GM12878 (cell line): ENCODE results near the gene HOXC12. TPM values are rescaled to one million over a fixed set of nuclear protein-coding genes. Genes with fewer than 3 reads are reported as not detected.

Experiments
- ATAC-seq: fragments of 200-7000 bp; cut with Tn5 transposase; 3 replicates; pipeline ENCODE4 v1.9.1; 2020; ENCODE audit warnings: mild to moderate bottlenecking, moderate library complexity
- BruUV-seq: library from RNA; stranded (reverse); fragments of 400-500 nt; replicated peaks from 2 replicates; lab custom pipeline; 2021; lab: Mats Ljungman, UMichigan
- CTCF ChIA-PET: fragments of 300-600 bp; sonication (Branson Sonifier 250); formaldehyde crosslinking; extraction: SDS; loops from one replicate; lab custom pipeline; 2021; ENCODE audit warnings: inconsistent platforms; lab: Yijun Ruan, JAX
- POLR2A ChIA-PET: fragments of 350-600 bp; formaldehyde crosslinking; extraction: SDS; loops from one replicate; lab custom pipeline; 2021; ENCODE audit warnings: inconsistent platforms; lab: Charles Lee
- RAD21 ChIA-PET: fragments of 300-600 bp; sonication (Branson Sonifier 250); formaldehyde crosslinking; loops from one replicate; lab custom pipeline; 2023; ENCODE audit warnings: antibody characterized with exemption; ENCODE audit not compliant: unreplicated experiment; lab: Charles Lee
- SMC1A ChIA-PET: fragments of 300-600 bp; sonication (Branson Sonifier 250); formaldehyde crosslinking; loops from one replicate; lab custom pipeline; 2023; ENCODE audit not compliant: unreplicated experiment, uncharacterized antibody; lab: Charles Lee
- DNase-seq: peaks from one replicate; pipeline ENCODE4 v3.0.0-alpha.2; 2011; ENCODE audit warnings: low read depth, low spot score
- FAIRE-seq: peaks from 3 replicates; lab custom pipeline; 2011; peaks lifted over from hg19 to GRCh38; lab: Jason Lieb, UNC
- H2AFZ ChIP-seq: 2 replicates; pipeline ENCODE4 v1.6.0; 2011; ENCODE audit warnings: low read depth, low read length, control low read depth; ENCODE audit not compliant: control insufficient read depth
- H3K27ac ChIP-seq: 2 replicates; pipeline ENCODE4 v1.5.1; 2011; ENCODE audit warnings: control low read depth; ENCODE audit not compliant: control insufficient read depth, insufficient read depth
- H3K27me3 ChIP-seq, 2 experiments: replicated peaks in 1 of 2; 2 replicates each; pipeline versions ENCODE4 v1.6.0 to v1.6.1; 2011; ENCODE audit warnings: low read length in 1 of 2; ENCODE audit not compliant: control insufficient read depth in 2 of 2, insufficient read depth in 2 of 2
- H3K36me3 ChIP-seq, 2 experiments: 2 replicates each; pipeline ENCODE4 v1.5.1; 2011; ENCODE audit warnings: low read length in 1 of 2; ENCODE audit not compliant: control insufficient read depth in 2 of 2, insufficient read depth in 2 of 2
- H3K4me1 ChIP-seq: 2 replicates; pipeline ENCODE4 v1.6.1; 2011; ENCODE audit warnings: mild to moderate bottlenecking, low read length, moderate library complexity, mixed read lengths; ENCODE audit not compliant: control insufficient read depth, insufficient read depth
- H3K4me2 ChIP-seq: 2 replicates; pipeline ENCODE4 v1.6.0; 2011; ENCODE audit warnings: control low read depth; ENCODE audit not compliant: control insufficient read depth, insufficient read depth
- H3K4me3 ChIP-seq: fragments of 200-600 bp; sonication (generic); 2 replicates; pipeline ENCODE4 v1.5.1; 2016
- H3K79me2 ChIP-seq: 2 replicates; pipeline ENCODE4 v1.6.0; 2011; ENCODE audit warnings: low read length; ENCODE audit not compliant: control insufficient read depth, insufficient read depth
- H3K9ac ChIP-seq: 2 replicates; pipeline ENCODE4 v1.8.0; 2011; ENCODE audit warnings: low read length, control low read depth, mixed read lengths; ENCODE audit not compliant: control insufficient read depth, insufficient read depth
- H3K9me3 ChIP-seq: replicated peaks from 3 replicates; pipeline ENCODE4 v1.5.1; 2011; ENCODE audit warnings: mild to moderate bottlenecking, low read length; ENCODE audit not compliant: control insufficient read depth, insufficient read depth
- H4K20me1 ChIP-seq: 2 replicates; pipeline ENCODE4 v1.6.0; 2011; ENCODE audit not compliant: control insufficient read depth, insufficient read depth
- ASH2L ChIP-seq: fragments of 300-600, 200-600 bp; sonication (generic); IDR thresholded peaks from 2 replicates; pipeline ENCODE4 v1.6.1; 2017; ENCODE audit warnings: low read depth, mild to moderate bottlenecking, borderline replicate concordance
- ATF3 ChIP-seq: IDR thresholded peaks from 2 replicates; pipeline ENCODE4 v1.6.1; 2011; ENCODE audit warnings: low read depth, mild to moderate bottlenecking, low read length, moderate library complexity, borderline replicate concordance; ENCODE audit errors: extremely low read depth
- BCL3 ChIP-seq: IDR thresholded peaks from 2 replicates; pipeline ENCODE4 v1.6.1; 2011; ENCODE audit warnings: borderline replicate concordance, low read depth, mild to moderate bottlenecking, moderate library complexity, low read length; ENCODE audit not compliant: insufficient read depth, poor library complexity, severe bottlenecking
- CBX5 ChIP-seq: sonication (generic); IDR thresholded peaks from 2 replicates; pipeline ENCODE4 v1.6.1; 2016; ENCODE audit warnings: low read depth, moderate library complexity, mild to moderate bottlenecking, inconsistent platforms
- CEBPZ ChIP-seq: fragments of 150-350 bp; IDR thresholded peaks from 2 replicates; pipeline ENCODE4 v1.6.1; 2016; ENCODE audit warnings: low read depth, low read length
- EZH2 ChIP-seq: IDR thresholded peaks from 2 replicates; pipeline ENCODE4 v1.6.1; 2012; ENCODE audit warnings: low read depth, mild to moderate bottlenecking, control low read depth, inconsistent platforms, low read length, borderline replicate concordance; ENCODE audit not compliant: control insufficient read depth
- FOXM1 ChIP-seq: IDR thresholded peaks from 2 replicates; pipeline ENCODE4 v1.6.1; 2012; ENCODE audit warnings: low read depth, mild to moderate bottlenecking, inconsistent platforms, low read length, moderate library complexity
- HDAC6 ChIP-seq: fragments of 200-600 bp; sonication (generic); IDR thresholded peaks from one replicate; pipeline ENCODE4 v1.8.0; 2017; ENCODE audit warnings: antibody characterized with exemption; ENCODE audit not compliant: unreplicated experiment
- KDM1A ChIP-seq: fragments of 200-600 bp; sonication (generic); IDR thresholded peaks from 2 replicates; pipeline ENCODE4 v1.6.1; 2016; ENCODE audit warnings: borderline replicate concordance
- MAX ChIP-seq: IDR thresholded peaks from 2 replicates; pipeline ENCODE4 v1.6.1; 2012; ENCODE audit warnings: low read depth, low read length, improper control_type of control experiment
- POLR2AphosphoS5 ChIP-seq: IDR thresholded peaks from 2 replicates; pipeline ENCODE4 v1.6.1; 2011; ENCODE audit warnings: mild to moderate bottlenecking, low read length, inconsistent platforms
- SKIL ChIP-seq: fragments of 450-650 bp; IDR thresholded peaks from 2 replicates; pipeline ENCODE4 v1.6.1; 2017; ENCODE audit warnings: mild to moderate bottlenecking, low read depth, inconsistent platforms; ENCODE audit not compliant: poor library complexity, severe bottlenecking
- SUPT20H ChIP-seq: IDR thresholded peaks from 2 replicates; pipeline ENCODE4 v1.6.1; 2011; ENCODE audit warnings: low read depth, mild to moderate bottlenecking, low read length, moderate library complexity, borderline replicate concordance; ENCODE audit not compliant: control insufficient read depth
- YBX1 ChIP-seq: fragments of 450-650 bp; IDR thresholded peaks from 2 replicates; pipeline ENCODE4 v1.6.1; 2016; ENCODE audit warnings: antibody characterized with exemption
- WGBS: methylation state at CpG from one replicate; pipeline ENCODE4 v1.1.6; 2016; ENCODE audit warnings: low lambda C conversion rate; ENCODE audit not compliant: insufficient replicate concordance, insufficient coverage; ENCODE audit errors: missing lambda C conversion rate; 5-methylcytosine and 5-hydroxymethylcytosine counted together
- in situ Hi-C: fragments of 300-500 bp; cut with MboI; formaldehyde crosslinking; loops from 9 replicates; pipeline ENCODE4 v1.14.3; 2018; ENCODE audit warnings: mixed read lengths
- intact Hi-C: fragments of 100-400 bp; cut with micrococcal nuclease; formaldehyde crosslinking; loops from one replicate; pipeline ENCODE4 v1.14.2; 2022; ENCODE audit not compliant: unreplicated experiment
- polyA plus RNA-seq, 11 experiments: library from polyadenylated mRNA; depleted of rRNA in 4 of 11; unstranded in 6 of 11; stranded (reverse) in 5 of 11; fragments of >200 nt; fragmentation: Nextera tagmentation in 4 of 11; fragmentation: Illumina TruSeq in 1 of 11; extraction: Ambion mirVana in 4 of 11; extraction: Trizol in 1 of 11; gene quantifications; 1 replicate in 1 of 11; 2 replicates in 10 of 11; pipeline versions ENCODE4 v1.2.1 to v1.2.3, GENCODE V29; 2011 to 2016; ENCODE audit warnings: inconsistent platforms in 2 of 11, missing spikeins in 2 of 11, low read depth in 1 of 11
- total RNA-seq, 4 experiments: library from RNA; depleted of rRNA in 3 of 4; stranded (reverse); fragments of >200 nt in 3 of 4; fragmentation: Illumina TruSeq in 1 of 4; extraction: Trizol in 1 of 4; gene quantifications; 2 replicates each; pipeline versions ENCODE4 v1.2.1 to v1.2.3, GENCODE V29; 2013 to 2021

HOXC12 gene
- total and polyA plus RNA-seq, 10 of the 15 experiments (the other 5 are each of a cell fraction or from before 2014, with no cell fraction given), result not detected

GRCh38 chr12:53944907-53945847, 9.5 kb upstream of the HOXC12 start:
- POLR2A ChIA-PET, result no interaction called here
- SMC1A ChIA-PET, result no interaction called here
- H3K27ac ChIP-seq, result no peak overlapping the region
- H3K4me2 ChIP-seq, result no peak overlapping the region
- H3K36me3 ChIP-seq, result no peaks in the 10 kb centered on the region
- RAD21 ChIA-PET, result interaction anchor here (0.6 kb wide), 1 partner anchor 143 kb away, joined by 3 read pairs; no protein-coding TSS in a partner anchor
- no peaks in the 10 kb centered on the region for H3K4me1 ChIP-seq
- BruUV-seq, result no TSS peak
- TF ChIP-seq ASH2L, result no peak
- no peak for TF ChIP-seq YBX1
- no peak for TF ChIP-seq MAX
- no peak for TF ChIP-seq POLR2AphosphoS5
- no peak for TF ChIP-seq CBX5
- no peak for TF ChIP-seq HDAC6
- TF ChIP-seq ATF3, result no peak
- TF ChIP-seq SKIL, result no peak
- TF ChIP-seq SUPT20H, result no peak
- no peak for TF ChIP-seq FOXM1
- TF ChIP-seq BCL3, result no peak
- no peak for TF ChIP-seq KDM1A
- no peak for TF ChIP-seq CEBPZ
- no peak for TF ChIP-seq EZH2
- in situ Hi-C loops, result no loop called here
- no peak for ATAC-seq
- no peaks in the 10 kb centered on the region for H3K79me2 ChIP-seq
- CTCF ChIA-PET, result interaction anchor here (0.7 kb wide), 1 partner anchor 193 kb away, joined by 3 read pairs; no protein-coding TSS in a partner anchor
- DNase-seq, result no peak
- no peak for FAIRE-seq
- H3K27me3 ChIP-seq, result peaks cover 19 to 36% of the 10 kb centered on the region in 2 experiments
- H3K9ac ChIP-seq, result no peak overlapping the region
- no peak overlapping the region for H3K4me3 ChIP-seq
- intact Hi-C loops, result no loop called here
- H4K20me1 ChIP-seq, result no peaks in the 10 kb centered on the region
- WGBS, result 19% methylated on average over 51 of the region's 51 CpGs
- no peak overlapping the region for H2AFZ ChIP-seq
- no peaks in the 10 kb centered on the region for H3K9me3 ChIP-seq
